H1 (cell line): ENCODE measurements around the gene PDE6B. TPM values are rescaled to one million over a fixed set of nuclear protein-coding genes. Genes with fewer than 3 reads are reported as not detected.

Experiments used
- CTCF ChIA-PET: fragments of 300-600 bp; sonication (Branson Sonifier 250); formaldehyde crosslinking; loops from one replicate; lab custom pipeline; 2021; ENCODE audit not compliant: partially characterized antibody; lab: Charles Lee
- POLR2A ChIA-PET: fragments of 300-600 bp; sonication (Branson Sonifier 250); formaldehyde crosslinking; loops from one replicate; lab custom pipeline; 2021; ENCODE audit warnings: inconsistent platforms; ENCODE audit not compliant: partially characterized antibody; lab: Charles Lee
- DNase-seq, 2 experiments: peaks; one replicate each; pipeline versions ENCODE4 v3.0.0 to v3.0.0-alpha.2; 2010 to 2022; ENCODE audit warnings: low spot score in 2 of 2, low read depth in 1 of 2, mixed read lengths in 1 of 2
- FAIRE-seq: peaks from 2 replicates; lab custom pipeline; 2011; peaks lifted over from hg19 to GRCh38; lab: Jason Lieb, UNC
- H2AFZ ChIP-seq: 2 replicates; pipeline ENCODE4 v1.8.1; 2012; ENCODE audit warnings: low read length, inconsistent platforms
- H2AK5ac ChIP-seq: 2 replicates; pipeline ENCODE4 v1.6.1; 2013; ENCODE audit warnings: low read depth, low read length
- H2BK120ac ChIP-seq: replicated peaks from 2 replicates; pipeline ENCODE3; 2013; ENCODE audit warnings: low read depth, low read length, inconsistent platforms
- H2BK12ac ChIP-seq: 2 replicates; pipeline ENCODE4 v1.6.1; 2013; ENCODE audit warnings: low read depth, low read length
- H2BK15ac ChIP-seq: 2 replicates; pipeline ENCODE4 v1.6.1; 2013; ENCODE audit warnings: low read length
- H2BK20ac ChIP-seq: 2 replicates; pipeline ENCODE4 v1.6.1; 2013; ENCODE audit warnings: low read length
- H2BK5ac ChIP-seq: 2 replicates; pipeline ENCODE4 v1.6.1; 2013; ENCODE audit warnings: low read depth, low read length
- H3K14ac ChIP-seq: 2 replicates; pipeline ENCODE4 v1.6.1; 2013; ENCODE audit warnings: inconsistent platforms; ENCODE audit not compliant: insufficient read length
- H3K18ac ChIP-seq: 2 replicates; pipeline ENCODE4 v1.6.1; 2013; ENCODE audit warnings: low read length; ENCODE audit errors: extremely low read depth
- H3K23ac ChIP-seq: 2 replicates; pipeline ENCODE4 v1.6.1; 2013; ENCODE audit warnings: inconsistent platforms; ENCODE audit not compliant: insufficient read length
- H3K23me2 ChIP-seq: 2 replicates; pipeline ENCODE4 v1.6.1; 2013; ENCODE audit warnings: low read depth, low read length
- H3K27ac ChIP-seq: 2 replicates; pipeline ENCODE4 v1.6.1; 2011; ENCODE audit warnings: low read depth, low read length, inconsistent platforms
- H3K27me3 ChIP-seq, 4 experiments: replicated peaks in 1 of 4; 1 replicate in 1 of 4; 2 replicates in 3 of 4; pipeline versions ENCODE4 v1.6.1 to v1.8.1; 2011 to 2013; ENCODE audit warnings: low read length in 3 of 4, mild to moderate bottlenecking in 3 of 4, inconsistent platforms in 2 of 4, mixed read lengths in 2 of 4, moderate library complexity in 1 of 4; ENCODE audit not compliant: control insufficient read depth in 3 of 4, insufficient read depth in 3 of 4; ENCODE audit errors: extremely low read depth in 1 of 4
- H3K36me3 ChIP-seq, 4 experiments: 2 replicates each; pipeline versions ENCODE4 v1.6.1 to v1.8.1; 2011 to 2013; ENCODE audit warnings: mild to moderate bottlenecking in 4 of 4, low read length in 3 of 4, moderate library complexity in 2 of 4, control low read depth in 1 of 4, inconsistent platforms in 1 of 4; ENCODE audit not compliant: insufficient read depth in 4 of 4, control insufficient read depth in 2 of 4
- H3K4ac ChIP-seq: replicated peaks from 2 replicates; pipeline ENCODE3; 2013; ENCODE audit warnings: low read length, low read depth, mixed read lengths, inconsistent platforms; ENCODE audit not compliant: insufficient read length
- H3K4me1 ChIP-seq, 4 experiments: replicated peaks in 1 of 4; 1 replicate in 1 of 4; 2 replicates in 3 of 4; pipeline versions ENCODE4 v1.6.1 to v1.8.1; 2011 to 2013; ENCODE audit warnings: low read length in 3 of 4, inconsistent platforms in 2 of 4, mixed read lengths in 1 of 4; ENCODE audit not compliant: insufficient read depth in 4 of 4, control insufficient read depth in 3 of 4
- H3K4me2 ChIP-seq, 2 experiments: 2 replicates each; pipeline versions ENCODE4 v1.6.1 to v1.8.1; 2011 to 2013; ENCODE audit warnings: low read depth in 2 of 2, low read length in 2 of 2, control low read depth in 1 of 2, inconsistent platforms in 1 of 2, mild to moderate bottlenecking in 1 of 2; ENCODE audit not compliant: insufficient read depth in 1 of 2
- H3K4me3 ChIP-seq, 4 experiments: fragments of 200-600, 300-600 bp in 1 of 4; sonication (generic), shearing (Covaris generic), sonication (Bioruptor Twin) in 1 of 4; 2 replicates each; pipeline versions ENCODE4 v1.5.1 to v1.8.1; 2011 to 2016; ENCODE audit warnings: low read length in 4 of 4, low read depth in 3 of 4, control low read depth in 2 of 4, inconsistent platforms in 2 of 4, mild to moderate bottlenecking in 2 of 4, mixed read lengths in 1 of 4, moderate library complexity in 1 of 4; ENCODE audit not compliant: insufficient read depth in 2 of 4; ENCODE audit errors: extremely low read depth in 1 of 4
- H3K56ac ChIP-seq: replicated peaks from 2 replicates; pipeline ENCODE3; 2013; ENCODE audit warnings: low read depth, mild to moderate bottlenecking, mixed read lengths, low read length, inconsistent platforms; ENCODE audit not compliant: insufficient read length
- H3K79me1 ChIP-seq: 2 replicates; pipeline ENCODE4 v1.6.1; 2013; ENCODE audit warnings: low read depth, low read length, control low read depth
- H3K79me2 ChIP-seq, 2 experiments: 2 replicates each; pipeline versions ENCODE4 v1.6.1 to v1.8.1; 2012 to 2013; ENCODE audit warnings: low read length in 2 of 2, mild to moderate bottlenecking in 2 of 2, inconsistent platforms in 1 of 2; ENCODE audit not compliant: insufficient read depth in 2 of 2, control insufficient read depth in 1 of 2
- H3K9ac ChIP-seq, 4 experiments: replicated peaks in 1 of 4; 1 replicate in 1 of 4; 2 replicates in 3 of 4; pipeline versions ENCODE4 v1.6.1 to v1.8.1; 2011 to 2013; ENCODE audit warnings: low read depth in 3 of 4, low read length in 3 of 4, control low read depth in 2 of 4, mild to moderate bottlenecking in 2 of 4, moderate library complexity in 2 of 4, inconsistent platforms in 1 of 4; ENCODE audit errors: extremely low read depth in 1 of 4
- H3K9me3 ChIP-seq, 2 experiments: 2 replicates each; pipeline versions ENCODE4 v1.6.1 to v1.8.1; 2012 to 2013; ENCODE audit warnings: mild to moderate bottlenecking in 2 of 2, moderate library complexity in 2 of 2, control low read depth in 1 of 2, inconsistent platforms in 1 of 2, low read depth in 1 of 2, low read length in 1 of 2, mixed read lengths in 1 of 2; ENCODE audit not compliant: insufficient read depth in 2 of 2
- H4K20me1 ChIP-seq, 2 experiments: replicated peaks in 1 of 2; 2 replicates each; pipeline versions ENCODE3 to v1.8.1; 2011 to 2013; ENCODE audit warnings: inconsistent platforms in 2 of 2, low read length in 2 of 2, mild to moderate bottlenecking in 1 of 2; ENCODE audit not compliant: insufficient read depth in 2 of 2, control insufficient read depth in 1 of 2
- H4K5ac ChIP-seq: 2 replicates; pipeline ENCODE4 v1.6.1; 2013; ENCODE audit warnings: low read length, low read depth, mixed read lengths, inconsistent platforms; ENCODE audit not compliant: insufficient read length
- H4K8ac ChIP-seq: 2 replicates; pipeline ENCODE4 v1.8.0; 2013; ENCODE audit warnings: mild to moderate bottlenecking, moderate library complexity, low read length, inconsistent platforms; ENCODE audit not compliant: insufficient read depth; ENCODE audit errors: extremely low read depth
- H4K91ac ChIP-seq: replicated peaks from 2 replicates; pipeline ENCODE3; 2013; ENCODE audit warnings: low read length, mixed read lengths, inconsistent platforms; ENCODE audit not compliant: insufficient read length
- BACH1 ChIP-seq: IDR thresholded peaks from 2 replicates; pipeline ENCODE4 v1.6.1; 2012; ENCODE audit warnings: low read length, improper control_type of control experiment
- CEBPB ChIP-seq: IDR thresholded peaks from 2 replicates; pipeline ENCODE4 v1.6.1; 2012; ENCODE audit warnings: low read depth, low read length
- EGR1 ChIP-seq: IDR thresholded peaks from 2 replicates; pipeline ENCODE4 v1.6.1; 2011; ENCODE audit warnings: low read depth, low read length, borderline replicate concordance
- GABPA ChIP-seq: IDR thresholded peaks from 2 replicates; pipeline ENCODE4 v1.6.1; 2011; ENCODE audit warnings: mild to moderate bottlenecking, low read length, moderate library complexity, borderline replicate concordance; ENCODE audit not compliant: insufficient read depth
- NRF1 ChIP-seq: IDR thresholded peaks from 2 replicates; pipeline ENCODE4 v1.6.1; 2011; ENCODE audit warnings: mild to moderate bottlenecking, low read depth, low read length, improper control_type of control experiment
- PHF8 ChIP-seq: fragments of 200-600 bp; sonication (generic); conservative IDR thresholded peaks from 2 replicates; pipeline ENCODE4 v1.7.1; 2012; ENCODE audit warnings: low read depth, mild to moderate bottlenecking, inconsistent platforms, low read length, moderate library complexity
- SRF ChIP-seq: IDR thresholded peaks from 2 replicates; pipeline ENCODE4 v1.6.1; 2011; ENCODE audit warnings: mild to moderate bottlenecking, low read depth, low read length, moderate library complexity
- TBP ChIP-seq: IDR thresholded peaks from 2 replicates; pipeline ENCODE4 v1.6.1; 2011; ENCODE audit warnings: low read depth, low read length, improper control_type of control experiment
- YY1 ChIP-seq: IDR thresholded peaks from 2 replicates; pipeline ENCODE4 v1.6.1; 2011; ENCODE audit warnings: low read depth, mild to moderate bottlenecking, low read length
- ZNF274 ChIP-seq: IDR thresholded peaks from 2 replicates; pipeline ENCODE4 v1.7.0; 2012; ENCODE audit warnings: low read length, borderline replicate concordance; ENCODE audit errors: extremely low read depth
- WGBS, 2 experiments: shearing (Covaris generic) in 1 of 2; methylation state at CpG; one replicate each; pipeline versions ENCODE4 v1.1.6 to v1.1.7; 2013 to 2015; ENCODE audit warnings: low lambda C conversion rate in 2 of 2, mixed read lengths in 2 of 2, inconsistent platforms in 1 of 2, low coverage in 1 of 2, missing lambda C conversion rate in 1 of 2; ENCODE audit not compliant: insufficient replicate concordance in 2 of 2, insufficient coverage in 1 of 2, insufficient read length in 1 of 2; ENCODE audit errors: extremely low coverage in 1 of 2, missing lambda C conversion rate in 1 of 2; 5-methylcytosine and 5-hydroxymethylcytosine counted together
- polyA plus RNA-seq, 7 experiments: library from polyadenylated mRNA; depleted of rRNA in 3 of 7; stranded (reverse) in 5 of 7; unstranded in 2 of 7; fragments of >200 nt in 5 of 7; fragments of 200-250 nt in 2 of 7; gene quantifications; 1 replicate in 5 of 7; 2 replicates in 1 of 7; 4 replicates in 1 of 7; pipeline versions ENCODE4 v1.2.1 to v1.2.3, GENCODE V29; 2011 to 2013; ENCODE audit warnings: missing spikeins in 2 of 7, mixed read lengths in 2 of 7
- total RNA-seq: library from RNA; stranded (reverse); fragmentation: NEBNext Ultra II Directional; extraction: Animal tissue kit (Norgen Biotek cat#: 25700); gene quantifications from 2 replicates; pipeline ENCODE4 v1.2.1, GENCODE V29; 2021
- TF ChIP-seq, protein P1 (sequence below): IDR thresholded peaks from 2 replicates; pipeline ENCODE4 v1.6.1; 2011; ENCODE audit warnings: low read length, improper control_type of control experiment

Gene PDE6B
- total and polyA plus RNA-seq, 2 of the 8 experiments (the other 6 are each of a cell fraction or from before 2014, with no cell fraction given): 4.1 to 8.4 TPM

DNA sequence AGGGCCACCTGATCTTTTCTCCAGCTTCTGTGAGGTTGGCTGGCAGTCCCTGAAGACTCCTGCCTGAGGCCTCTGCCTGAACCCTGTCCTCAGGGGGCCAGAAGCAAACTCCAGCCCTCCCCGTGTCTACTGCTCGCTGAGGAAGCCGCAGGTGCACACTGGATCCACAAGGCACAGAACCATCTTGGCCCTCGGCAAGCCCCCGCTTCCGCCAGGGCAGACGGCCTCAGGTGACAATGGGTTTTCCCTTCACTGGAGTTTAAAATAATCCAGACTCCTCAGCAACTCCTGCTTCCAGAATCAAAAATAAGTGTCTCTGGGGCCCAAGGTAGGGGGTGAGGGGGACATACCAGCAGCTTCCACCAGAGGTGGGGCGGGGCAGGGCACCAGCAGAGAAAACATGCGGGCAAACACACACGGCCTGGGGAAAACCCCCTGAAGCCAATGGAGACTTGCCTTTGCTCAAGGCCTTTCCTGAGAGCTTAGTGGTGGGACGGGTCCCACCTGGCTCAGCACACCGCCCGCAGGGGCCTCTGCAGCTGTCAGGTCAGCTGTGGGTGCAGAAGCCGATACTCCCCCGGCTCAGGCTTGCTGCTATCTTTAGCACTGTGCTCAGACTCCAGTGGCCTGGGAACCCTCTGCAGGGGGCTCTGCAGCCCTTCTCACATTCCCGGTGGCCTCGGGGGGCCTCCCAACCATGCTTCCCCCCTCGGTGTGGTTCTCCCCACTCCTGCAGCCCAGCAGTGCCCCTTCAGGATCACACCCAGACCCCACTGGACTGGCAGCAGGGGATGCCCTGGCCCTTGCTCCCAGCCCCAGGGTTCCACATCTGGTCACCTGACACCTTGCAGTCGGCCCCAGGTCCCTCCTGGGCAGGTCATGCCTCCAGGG is 50.9 kb downstream of the PDE6B start:
- Histone ChIP-seq H3K23me2 (peaks cover 12% of the 10 kb centered on the region; the same call in 1 of the 2 replicates), H2AFZ (no peak overlapping the region), H2AK5ac (no peak overlapping the region), H3K14ac (no peak overlapping the region), H3K56ac (no peak overlapping the region), H2BK20ac (no peak overlapping the region), H2BK5ac (no peak overlapping the region), H3K27me3 (no peaks in the 10 kb centered on the region; a peak in 2 of 7 replicates), H3K4me3 (no peak overlapping the region), H4K8ac (peak overlapping the region; percentile 72), H3K9ac (no peak overlapping the region), H3K18ac (no peak overlapping the region), H4K91ac (no peak overlapping the region), H3K23ac (no peak overlapping the region), H3K79me1 (peaks cover 7% of the 10 kb centered on the region; the same call in 1 of the 2 replicates), H3K79me2 (peaks cover 0 to 7% of the 10 kb centered on the region in 2 experiments; a peak in 2 of 4 replicates), H3K27ac (no peak overlapping the region), H2BK15ac (no peak overlapping the region), H4K5ac (no peak overlapping the region), H2BK120ac (no peak overlapping the region)
- FAIRE-seq: no peak
- DNase-seq: no peak
- ChIA-PET CTCF (interaction anchor here (1.0 to 3.4 kb wide), 5 partner anchors 8 to 73 kb away, joined by 3 to 20 read pairs (median 6); no protein-coding TSS in a partner anchor), POLR2A (interaction anchor here (0.7 to 5.6 kb wide), 7 partner anchors 8 to 74 kb away, joined by 3 to 25 read pairs (median 3); no protein-coding TSS in a partner anchor)
- no peak for TF ChIP-seq GABPA
- TF ChIP-seq ZNF274: no peak
- no peak for TF ChIP-seq BACH1
- TF ChIP-seq, protein P1, sequence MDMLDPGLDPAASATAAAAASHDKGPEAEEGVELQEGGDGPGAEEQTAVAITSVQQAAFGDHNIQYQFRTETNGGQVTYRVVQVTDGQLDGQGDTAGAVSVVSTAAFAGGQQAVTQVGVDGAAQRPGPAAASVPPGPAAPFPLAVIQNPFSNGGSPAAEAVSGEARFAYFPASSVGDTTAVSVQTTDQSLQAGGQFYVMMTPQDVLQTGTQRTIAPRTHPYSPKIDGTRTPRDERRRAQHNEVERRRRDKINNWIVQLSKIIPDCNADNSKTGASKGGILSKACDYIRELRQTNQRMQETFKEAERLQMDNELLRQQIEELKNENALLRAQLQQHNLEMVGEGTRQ: no peak
- TF ChIP-seq EGR1: no peak
- TF ChIP-seq YY1: no peak
- TF ChIP-seq NRF1: no peak
- TF ChIP-seq PHF8: no peak
- no peak for TF ChIP-seq TBP
- TF ChIP-seq SRF: no peak
- TF ChIP-seq CEBPB: no peak
- TF ChIP-seq, all 59 proteins: peak for 0
- no peak overlapping the region for H3K4me2 ChIP-seq
- no peak overlapping the region for H2BK12ac ChIP-seq
- peaks cover 3 to 12% of the 10 kb centered on the region in 2 experiments for H4K20me1 ChIP-seq
- no peaks in the 10 kb centered on the region for H3K9me3 ChIP-seq
- H3K4me1 ChIP-seq: peaks cover 3 to 13% (median 6%) of the 10 kb centered on the region in 4 experiments; a peak in 6 of 7 replicates
- no peak overlapping the region for H3K4ac ChIP-seq
- WGBS, 2 experiments: 90% methylated on average over 19 of the region's 19 CpGs; no CpG with 5 or more reads in 1 of the 2 experiments
- peaks cover 8 to 19% (median 13%) of the 10 kb centered on the region in 4 experiments for H3K36me3 ChIP-seq
